Epithelial cell of esophagus (primary cell): Measurements from ENCODE around the gene MS4A2.
"Not testable (repeated sequence)": the region's sequence is repeated elsewhere in the genome, so short reads cannot be mapped to it uniquely, and the experiment has no call there.

Experiments
- DNase-seq: peaks from one replicate; pipeline ENCODE4 v3.0.0; 2010; ENCODE audit warnings: low read depth
- H3K4me3 ChIP-seq: 2 replicates; pipeline ENCODE4 v1.5.1; 2011; ENCODE audit warnings: mild to moderate bottlenecking, low read length, control low read depth
- TF ChIP-seq, protein P1 (sequence below): IDR thresholded peaks from 2 replicates; pipeline ENCODE4 v1.5.1; 2011; ENCODE audit warnings: low read depth, mild to moderate bottlenecking, low read length, control low read depth, inconsistent platforms; ENCODE audit not compliant: insufficient read depth; ENCODE audit errors: missing control alignments

Gene MS4A2

GRCh38 chr11:60088364-60088763 lies at the start of gene MS4A2:
MS4A2 (plus strand) TSS chr11:60088664; CDS start chr11:60088766, 102 bp downstream.
- no peak for DNase-seq
- TF ChIP-seq, protein P1, sequence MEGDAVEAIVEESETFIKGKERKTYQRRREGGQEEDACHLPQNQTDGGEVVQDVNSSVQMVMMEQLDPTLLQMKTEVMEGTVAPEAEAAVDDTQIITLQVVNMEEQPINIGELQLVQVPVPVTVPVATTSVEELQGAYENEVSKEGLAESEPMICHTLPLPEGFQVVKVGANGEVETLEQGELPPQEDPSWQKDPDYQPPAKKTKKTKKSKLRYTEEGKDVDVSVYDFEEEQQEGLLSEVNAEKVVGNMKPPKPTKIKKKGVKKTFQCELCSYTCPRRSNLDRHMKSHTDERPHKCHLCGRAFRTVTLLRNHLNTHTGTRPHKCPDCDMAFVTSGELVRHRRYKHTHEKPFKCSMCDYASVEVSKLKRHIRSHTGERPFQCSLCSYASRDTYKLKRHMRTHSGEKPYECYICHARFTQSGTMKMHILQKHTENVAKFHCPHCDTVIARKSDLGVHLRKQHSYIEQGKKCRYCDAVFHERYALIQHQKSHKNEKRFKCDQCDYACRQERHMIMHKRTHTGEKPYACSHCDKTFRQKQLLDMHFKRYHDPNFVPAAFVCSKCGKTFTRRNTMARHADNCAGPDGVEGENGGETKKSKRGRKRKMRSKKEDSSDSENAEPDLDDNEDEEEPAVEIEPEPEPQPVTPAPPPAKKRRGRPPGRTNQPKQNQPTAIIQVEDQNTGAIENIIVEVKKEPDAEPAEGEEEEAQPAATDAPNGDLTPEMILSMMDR = no peak
- no peak within 1 kb of the TSS for H3K4me3 ChIP-seq

GRCh38 chr11:60040109-60040508 lies 48.4 kb upstream of the MS4A2 start, which contains the start of gene OOSP2:
OOSP2 (plus strand) TSS chr11:60040409; CDS start chr11:60040460, 51 bp downstream.
- DNase-seq = no peak
- TF ChIP-seq, protein P1 = no peak
- H3K4me3 ChIP-seq = no peak within 1 kb of the TSS

GRCh38 chr11:60050422-60050821 lies 38.0 kb upstream of the MS4A2 start:
- H3K4me3 ChIP-seq, DNase-seq: not testable (repeated sequence)

DNA sequence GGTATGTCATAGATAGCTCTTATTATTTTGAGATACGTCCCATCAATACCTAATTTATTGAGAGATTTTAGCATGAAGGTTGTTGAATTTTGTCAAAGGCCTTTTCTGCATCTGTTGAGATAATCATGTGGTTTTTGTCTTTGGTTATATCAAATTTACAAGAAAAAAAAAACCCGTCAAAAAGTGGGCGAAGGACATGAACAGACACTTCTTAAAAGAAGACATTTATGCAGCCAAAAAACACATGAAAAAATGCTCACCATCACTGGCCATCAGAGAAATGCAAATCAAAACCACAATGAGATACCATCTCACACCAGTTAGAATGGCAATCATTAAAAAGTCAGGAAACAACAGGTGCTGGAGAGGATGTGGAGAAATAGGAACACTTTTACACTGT lies 37.6 kb upstream of the MS4A2 start:
- DNase-seq, H3K4me3 ChIP-seq: not testable (repeated sequence)

- TF ChIP-seq, protein P1 = no peak
- no peak for DNase-seq
- no peak within 1 kb of the TSS for H3K4me3 ChIP-seq
Observed at GRCh38 chr11:60056349-60056969, 32.0 kb upstream of the MS4A2 start, which contains the start of gene MS4A3. MS4A3 (plus strand) TSS chr11:60056665; CDS start chr11:60061161, 4,496 bp downstream.

DNA sequence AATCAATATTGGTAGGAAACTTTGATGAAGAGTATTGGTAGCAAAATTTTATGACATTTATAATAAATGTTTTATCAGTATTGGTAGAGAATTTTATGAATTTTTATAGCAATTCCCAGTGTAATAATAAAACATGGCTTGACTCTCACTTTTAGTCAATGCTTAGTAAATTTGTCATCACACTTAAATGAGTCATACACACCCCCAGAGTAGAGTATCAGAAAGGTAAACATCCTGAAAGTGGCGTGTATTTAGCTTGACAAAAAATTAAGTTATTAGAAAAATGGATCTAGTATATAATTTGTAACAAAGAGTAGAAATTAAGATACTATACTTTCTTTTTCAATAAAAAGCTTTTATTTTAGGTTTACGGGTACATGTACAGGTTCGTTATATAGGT lies 29.4 kb upstream of the MS4A2 start:
- TF ChIP-seq, protein P1 = no peak
- DNase-seq = peak; percentile 23
- H3K4me3 ChIP-seq = no peak overlapping the region

- no peak for DNase-seq
- TF ChIP-seq, protein P1 = no peak
- no peak overlapping the region for H3K4me3 ChIP-seq
Observed at GRCh38 chr11:60059521-60060240, 28.8 kb upstream of the MS4A2 start.

DNA sequence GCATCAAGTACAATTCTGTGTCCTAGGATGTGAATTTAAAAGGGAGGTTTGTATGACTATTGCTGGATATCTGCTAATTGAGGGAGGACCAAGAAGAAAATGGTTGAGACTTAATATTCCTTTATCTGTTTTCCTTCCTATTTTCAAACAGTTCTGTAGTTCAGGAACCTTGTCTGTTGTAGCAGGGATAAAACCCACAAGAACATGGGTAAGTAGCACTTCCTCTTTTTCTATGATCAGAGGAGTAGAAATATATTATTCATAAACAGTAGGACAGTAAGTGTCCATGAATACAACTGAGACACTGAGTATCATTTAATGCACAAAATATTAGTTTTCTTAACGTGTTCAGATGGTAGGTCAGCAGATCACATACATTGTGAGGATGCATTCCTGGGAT lies 24.4 kb upstream of the MS4A2 start:
- DNase-seq = no peak
- TF ChIP-seq, protein P1 = no peak
- no peak overlapping the region for H3K4me3 ChIP-seq
